Measurements from ENCODE around the gene TRIM24.

TRIM24 gene

DNA sequence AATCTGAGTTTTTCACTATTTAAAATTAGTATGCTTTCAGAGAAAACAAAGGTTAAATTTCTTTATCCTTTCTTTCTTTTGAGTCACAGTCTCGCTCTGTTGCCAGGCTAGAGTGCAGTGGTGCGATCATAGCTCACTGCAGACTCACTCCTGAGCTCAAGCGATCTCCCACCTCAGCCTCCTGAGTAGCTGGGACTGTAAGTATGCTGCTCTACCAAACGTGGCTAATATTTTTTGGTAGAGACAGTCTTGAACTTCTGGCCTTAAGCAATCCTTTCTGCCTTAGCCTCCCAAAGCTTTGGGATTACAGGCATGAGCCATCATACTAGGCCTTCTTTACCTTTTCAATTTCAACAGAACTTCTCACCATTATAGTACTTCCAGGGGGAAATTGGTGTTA, 113.7 kb downstream of the TRIM24 start:
- DNase-seq (ENCODE audit: low read depth in 2 of 2, low spot score in 1 of 2) = no peak

DNA sequence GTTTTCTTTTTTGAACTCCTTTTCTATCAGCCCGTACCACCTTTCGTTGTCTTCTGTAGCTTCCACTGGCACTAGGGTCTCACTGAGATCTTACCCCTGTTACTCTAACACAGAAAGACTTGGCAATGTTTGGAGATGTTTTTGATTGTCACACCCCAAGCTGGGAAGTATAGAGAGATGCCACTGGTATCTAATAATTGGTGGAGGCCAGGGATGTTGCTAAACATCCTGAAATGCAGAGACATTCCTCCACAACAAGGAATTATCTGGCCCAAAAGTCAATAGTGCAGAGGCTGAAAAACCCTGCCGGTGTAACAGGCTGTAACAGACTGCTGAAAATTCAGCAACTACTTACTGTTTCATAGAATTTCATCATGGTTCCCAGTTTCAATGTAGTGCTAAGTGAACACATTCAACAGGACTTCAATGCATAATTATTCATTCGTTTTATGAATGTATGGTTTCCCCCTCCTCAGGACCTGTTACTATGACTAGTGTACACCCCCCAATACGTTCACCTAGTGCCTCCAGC, 115.9 kb downstream of the TRIM24 start:
- no peak for DNase-seq (ENCODE audit: low read depth in 2 of 2, low spot score in 1 of 2)

DNA sequence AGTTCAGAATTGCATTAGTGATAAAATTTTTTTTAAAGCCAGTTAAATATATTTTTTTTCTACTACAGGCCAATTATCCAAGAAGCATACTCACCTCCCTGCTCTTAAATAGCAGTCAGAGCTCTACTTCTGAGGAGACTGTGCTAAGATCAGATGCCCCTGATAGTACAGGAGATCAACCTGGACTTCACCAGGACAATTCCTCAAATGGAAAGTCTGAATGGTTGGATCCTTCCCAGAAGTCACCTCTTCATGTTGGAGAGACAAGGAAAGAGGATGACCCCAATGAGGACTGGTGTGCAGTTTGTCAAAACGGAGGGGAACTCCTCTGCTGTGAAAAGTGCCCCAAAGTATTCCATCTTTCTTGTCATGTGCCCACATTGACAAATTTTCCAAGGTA, 119.1 kb downstream of the TRIM24 start:
- DNase-seq (ENCODE audit: low read depth in 2 of 2, low spot score in 1 of 2) = no peak

GRCh38 chr7:138579671-138580070, 119.6 kb downstream of the TRIM24 start:
- DNase-seq (ENCODE audit: low read depth in 2 of 2, low spot score in 1 of 2) = no peak

DNA sequence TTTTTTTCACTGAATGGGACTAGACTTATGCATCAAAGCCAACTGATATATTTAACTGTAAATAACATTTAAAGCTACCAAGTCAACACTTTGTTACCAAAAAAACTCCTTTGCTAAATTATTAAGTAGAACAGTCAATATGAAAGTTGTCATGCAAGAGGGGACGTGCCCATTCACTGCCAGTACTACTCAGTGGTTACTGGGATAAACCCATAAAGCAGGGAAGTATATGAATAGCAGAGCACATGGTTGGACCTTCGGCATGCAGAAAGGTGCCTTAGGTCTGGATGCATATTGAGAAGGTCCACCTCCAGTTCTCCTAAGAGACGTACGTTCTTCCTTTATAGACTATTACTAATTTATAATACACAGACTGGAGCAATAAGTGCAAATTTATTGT, 121.0 kb downstream of the TRIM24 start:
- DNase-seq (ENCODE audit: low read depth in 2 of 2, low spot score in 1 of 2) = no peak

DNA sequence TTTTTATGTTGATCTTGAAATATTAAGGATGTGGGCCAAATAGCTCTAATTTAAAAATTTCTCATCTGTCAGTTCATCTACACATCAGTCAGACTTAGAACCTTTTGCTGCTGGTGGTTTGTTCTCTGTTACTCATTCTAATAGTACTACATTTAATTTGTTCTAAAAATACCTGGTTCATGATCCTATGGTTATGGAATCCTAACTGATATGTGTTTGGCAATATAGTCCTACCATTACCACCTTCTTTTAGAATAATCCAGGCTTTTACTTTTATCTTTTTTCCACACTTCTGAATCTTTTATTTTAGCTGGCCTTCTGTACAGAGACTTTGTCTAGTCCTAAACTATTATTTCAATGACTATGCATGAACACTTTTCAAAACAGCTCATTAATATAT, 124.2 kb downstream of the TRIM24 start:
- no peak for DNase-seq (ENCODE audit: low read depth in 2 of 2, low spot score in 1 of 2)

- no peak for DNase-seq (ENCODE audit: low read depth in 2 of 2, low spot score in 1 of 2)
Observed at GRCh38 chr7:138584696-138585095, 124.6 kb downstream of the TRIM24 start.

DNA sequence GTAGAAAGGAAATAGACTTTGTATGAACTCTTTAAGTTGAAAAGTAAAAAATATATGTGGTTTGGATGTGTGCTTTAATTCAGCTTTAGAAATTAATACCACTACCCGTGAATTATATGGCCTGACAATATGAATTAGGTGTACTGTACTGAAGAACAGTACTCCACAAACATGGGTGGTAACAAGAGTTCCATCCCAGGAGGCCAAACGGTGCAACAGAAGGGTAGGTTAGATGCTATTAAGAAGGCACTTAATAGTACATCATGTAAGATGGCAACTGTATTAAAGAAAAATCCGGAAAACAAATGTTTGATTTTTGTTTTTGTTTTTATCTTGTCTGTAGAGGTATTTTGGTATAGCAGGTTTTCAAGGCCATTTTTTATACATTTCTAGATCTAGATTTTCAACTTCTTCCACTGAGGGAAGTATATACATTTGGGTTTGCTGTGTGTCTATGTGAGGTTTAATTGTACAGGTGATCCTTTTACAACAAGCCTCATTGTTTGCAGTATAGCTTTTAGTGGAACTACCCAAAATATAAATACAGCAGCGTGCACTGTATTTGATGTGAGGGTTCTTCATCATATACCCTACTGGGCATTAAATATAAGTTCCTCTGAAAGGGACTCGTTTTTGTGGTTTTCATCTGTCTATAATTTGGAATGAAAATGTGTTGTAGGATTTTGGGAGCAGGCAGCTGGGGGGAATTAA, 125.4 kb downstream of the TRIM24 start:
- no peak for DNase-seq (ENCODE audit: low read depth in 2 of 2, low spot score in 1 of 2)

DNA sequence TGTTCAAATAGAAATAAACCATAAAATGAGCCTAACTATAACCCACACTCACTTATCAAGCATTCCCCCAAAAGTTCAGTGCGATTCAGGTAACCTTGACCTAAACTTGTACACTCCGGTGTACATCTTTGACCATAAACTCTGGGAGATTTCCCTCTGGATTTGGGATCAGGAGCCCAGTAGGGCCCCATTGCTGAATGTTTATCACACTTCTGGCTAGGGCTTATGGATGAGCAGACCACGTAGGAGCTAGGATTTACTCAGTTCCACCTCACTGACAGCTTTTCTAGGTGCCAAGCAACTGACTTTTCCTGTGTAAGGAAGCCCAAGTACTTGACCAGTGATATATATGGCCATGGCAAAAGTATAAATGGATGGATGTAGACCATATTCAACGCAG, 127.4 kb downstream of the TRIM24 start:
- no peak for DNase-seq (ENCODE audit: low read depth in 2 of 2, low spot score in 1 of 2)

DNA sequence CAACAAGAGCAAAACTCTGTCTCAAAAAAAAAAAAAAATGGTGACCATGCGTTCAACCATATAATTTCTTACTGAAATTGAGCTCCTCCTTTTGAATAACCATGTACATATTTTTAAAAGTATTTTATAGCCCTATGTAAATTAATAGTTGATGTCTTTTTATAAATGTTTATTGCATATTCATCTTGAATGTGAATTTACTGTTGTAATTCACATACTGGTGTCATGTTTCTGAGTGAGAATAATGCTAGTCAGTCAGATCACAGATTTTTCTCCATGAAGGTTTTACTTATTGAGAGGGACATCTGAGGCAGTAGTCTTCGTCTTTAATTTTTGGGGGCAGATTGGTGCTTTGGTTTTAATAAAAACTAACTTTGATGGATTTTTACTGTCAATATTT, 128.9 kb downstream of the TRIM24 start:
- no peak for DNase-seq (ENCODE audit: low read depth in 2 of 2, low spot score in 1 of 2)

- no peak for DNase-seq (ENCODE audit: low read depth in 2 of 2, low spot score in 1 of 2)
Observed at GRCh38 chr7:138590154-138590553, 130.1 kb downstream of the TRIM24 start.

DNA sequence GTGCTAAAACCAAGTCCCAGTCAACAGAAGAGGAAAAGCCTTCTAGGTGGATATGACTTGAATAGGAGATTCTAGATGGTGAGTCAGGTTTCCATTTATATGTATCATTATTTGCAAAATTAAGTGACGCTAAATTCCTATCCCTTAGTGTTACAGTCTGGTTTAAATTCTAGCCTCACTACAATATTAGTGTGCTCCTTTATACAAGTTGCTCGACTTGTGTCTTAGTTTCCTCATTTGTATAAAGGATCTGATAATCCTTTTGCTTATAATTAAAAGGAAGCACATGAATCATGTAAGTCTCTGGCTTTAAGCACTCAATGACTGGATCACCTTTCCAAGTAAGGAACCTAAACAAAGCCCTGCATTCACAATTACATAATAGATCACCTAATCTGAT, 135.4 kb downstream of the TRIM24 start:
- DNase-seq (ENCODE audit: low read depth in 2 of 2, low spot score in 1 of 2) = no peak

- DNase-seq (ENCODE audit: low read depth in 2 of 2, low spot score in 1 of 2) = no peak
Observed at GRCh38 chr7:138602451-138602850, 142.4 kb downstream of the TRIM24 start.

DNA sequence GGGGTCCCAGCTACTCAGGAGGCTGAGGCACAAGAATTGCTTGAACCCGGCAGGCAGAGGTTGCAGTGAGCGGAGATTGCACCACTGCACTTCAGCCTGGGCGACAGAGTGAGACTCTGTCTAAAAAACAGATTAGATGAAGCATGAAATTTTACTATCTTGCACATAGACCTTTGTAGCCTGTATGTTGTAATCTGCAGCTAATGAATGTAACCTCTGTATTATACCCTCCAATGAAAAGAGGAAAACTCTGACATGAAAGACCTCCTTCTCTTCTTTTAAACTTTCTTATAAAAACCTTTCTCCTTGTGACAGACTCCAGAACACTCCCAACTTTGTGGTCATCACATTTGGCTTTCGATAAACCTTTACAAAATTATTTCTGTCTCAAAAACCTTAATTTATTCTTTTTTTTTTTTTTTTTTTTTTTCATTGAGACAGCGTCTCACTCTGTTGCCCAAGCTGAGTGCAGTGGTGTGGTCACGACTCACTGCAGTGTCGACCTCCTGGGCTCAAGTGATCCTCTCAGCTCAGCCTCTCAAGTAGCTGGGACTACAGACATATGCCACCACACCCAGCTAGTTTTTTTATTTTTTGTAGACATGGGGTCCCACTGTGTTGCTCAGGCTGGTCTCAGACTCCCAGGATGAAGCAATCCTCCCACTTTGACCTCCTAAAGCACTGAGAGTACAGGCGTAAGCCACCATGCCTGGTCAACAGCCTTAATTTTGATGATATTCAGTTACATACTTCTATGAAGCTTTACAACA, 143.7 kb downstream of the TRIM24 start:
- DNase-seq (ENCODE audit: low read depth in 2 of 2, low spot score in 1 of 2) = no peak

GRCh38 chr7:138606236-138606635, 146.2 kb downstream of the TRIM24 start:
- DNase-seq (ENCODE audit: low read depth in 2 of 2, low spot score in 1 of 2) = no peak

GRCh38 chr7:138607216-138608126, 147.4 kb downstream of the TRIM24 start:
- no peak for DNase-seq (ENCODE audit: low read depth in 2 of 2, low spot score in 1 of 2)

DNA sequence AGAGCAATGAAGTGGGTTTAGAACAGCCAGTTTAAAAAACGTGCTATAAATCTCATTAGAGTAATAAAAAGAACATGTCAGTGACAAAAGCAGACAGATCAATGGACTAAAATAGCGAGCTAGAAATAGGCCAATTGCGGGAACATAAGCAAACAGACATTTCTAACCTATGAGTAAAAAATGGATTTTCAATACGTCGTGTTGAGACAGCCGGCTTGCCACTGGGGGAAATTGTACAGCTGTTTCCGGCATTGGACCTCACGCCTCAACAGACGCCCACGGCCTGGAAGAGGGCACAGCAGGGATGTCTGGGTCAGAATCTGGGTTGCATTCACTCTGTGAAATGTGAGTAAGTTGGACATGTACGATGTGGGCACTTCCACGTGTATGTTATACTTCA, 148.2 kb downstream of the TRIM24 start:
- no peak for DNase-seq (ENCODE audit: low read depth in 2 of 2, low spot score in 1 of 2)

- no peak for DNase-seq (ENCODE audit: low read depth in 2 of 2, low spot score in 1 of 2)
Observed at GRCh38 chr7:138610671-138611170, 150.7 kb downstream of the TRIM24 start.

DNA sequence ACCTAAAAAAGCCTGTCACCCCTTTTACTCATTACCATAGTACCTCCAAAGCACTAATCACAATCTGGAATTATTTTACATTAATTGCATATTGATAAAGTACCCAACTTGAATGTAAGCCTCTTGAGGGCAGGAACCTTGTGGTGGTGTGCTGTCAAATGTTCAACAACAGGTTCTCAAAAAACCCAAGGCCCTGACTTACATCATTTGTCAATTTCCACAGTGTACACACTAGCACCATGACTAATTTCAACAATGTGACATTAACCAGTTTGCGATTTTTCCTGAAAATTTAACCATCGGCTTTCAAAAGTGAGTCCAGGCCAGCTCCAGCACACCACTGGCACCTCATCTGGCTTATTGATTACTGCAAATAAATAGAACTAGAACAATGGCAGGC, 153.6 kb downstream of the TRIM24 start:
- DNase-seq (ENCODE audit: low read depth in 2 of 2, low spot score in 1 of 2) = no peak

GRCh38 chr7:138616085-138616484, 156.0 kb downstream of the TRIM24 start:
- no peak for DNase-seq (ENCODE audit: low read depth in 2 of 2, low spot score in 1 of 2)

DNA sequence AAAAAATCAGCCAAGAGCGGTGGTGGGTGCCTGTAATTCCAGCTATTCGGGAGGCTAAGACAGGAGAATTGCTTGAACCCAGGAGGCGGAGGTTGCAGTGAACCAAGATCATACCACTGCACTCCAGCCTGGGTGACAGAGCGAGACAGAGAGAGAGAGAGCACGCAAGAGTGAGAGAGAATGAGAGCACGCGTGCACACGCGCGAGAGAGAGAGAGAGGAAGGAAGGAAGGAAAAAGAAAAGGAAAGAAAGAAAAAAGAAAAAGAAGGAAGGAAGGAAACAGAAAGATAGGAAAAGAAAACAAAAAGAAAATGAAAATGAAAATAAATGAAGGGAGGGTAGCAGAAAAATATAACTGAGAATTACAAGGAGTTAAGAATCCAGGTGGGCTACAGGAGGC, 158.4 kb downstream of the TRIM24 start:
- DNase-seq (ENCODE audit: low read depth in 2 of 2, low spot score in 1 of 2) = no peak

All from stimulated activated CD8-positive, alpha-beta memory T cell treated with anti-CD3 and anti-CD28 coated beads, Interleukin-4, amount 100 ng/mL, for 4 hours (primary cell).